Measurements from ENCODE around the gene MRPL30.
"Not testable (repeated sequence)": the region's sequence is repeated elsewhere in the genome, so short reads cannot be mapped to it uniquely, and the experiment has no call there.

Gene MRPL30

GRCh38 chr2:99180755-99181623, at the start of gene MRPL30, which contains the start of gene MITD1:
MRPL30 (plus strand) TSS chr2:99181184; CDS start chr2:99186204, 5,020 bp downstream.
MITD1 (minus strand) TSS chr2:99181058; CDS start chr2:99180981, 77 bp downstream.
- peak; percentile 59 to 96 (median 92) for DNase-seq

DNA sequence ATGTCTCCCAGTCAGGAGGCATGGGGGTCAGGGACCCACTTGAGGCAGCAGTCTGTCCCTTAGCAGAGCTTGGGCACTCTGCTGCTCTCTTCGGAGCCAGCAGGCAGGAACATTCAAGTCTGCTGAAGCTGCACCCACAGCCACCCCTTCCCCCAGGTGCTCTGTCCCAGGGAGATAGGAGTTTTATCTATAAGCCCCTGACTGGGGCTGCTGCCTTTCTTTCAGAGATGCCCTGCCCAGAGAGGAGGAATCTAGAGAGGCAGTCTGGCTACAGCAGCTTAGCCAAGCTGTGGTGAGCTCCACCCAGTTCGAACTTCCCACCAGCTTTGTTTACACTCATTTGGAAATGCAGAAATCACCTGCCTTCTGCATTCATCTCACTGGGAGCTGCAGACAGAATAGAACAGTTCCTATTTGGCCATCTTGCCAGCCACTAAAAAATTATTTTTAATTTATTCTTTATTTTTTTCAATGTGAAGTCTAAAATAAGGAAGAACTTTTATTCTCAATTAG, 45.9 kb upstream of the MRPL30 start:
- DNase-seq, result not testable (repeated sequence)

DNA sequence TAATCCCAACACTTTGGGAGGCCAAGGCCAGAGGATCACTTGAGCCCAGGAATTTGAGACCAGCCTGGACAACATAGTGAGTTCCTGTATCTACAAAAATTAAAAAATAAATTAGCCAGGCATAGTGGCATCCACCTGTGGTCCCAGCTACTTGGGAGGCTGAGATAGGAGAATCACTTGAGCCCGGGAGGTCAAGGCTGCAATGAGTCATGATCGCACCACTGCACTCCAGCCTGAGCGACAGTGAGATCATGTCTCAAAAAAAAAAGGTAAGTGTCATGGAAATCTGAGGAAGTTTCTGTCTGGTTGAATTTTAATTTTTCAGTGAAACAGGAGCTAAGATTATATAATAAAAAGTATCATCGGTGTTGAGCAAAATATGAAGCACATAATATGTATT, 42.0 kb upstream of the MRPL30 start:
- DNase-seq, result no peak

- DNase-seq, result peak in 1 of 58 donors; percentile 25
Observed at GRCh38 chr2:99140056-99140859, 40.7 kb upstream of the MRPL30 start.

- peak in 4 of 58 donors; percentile 64 to 78 (median 78) for DNase-seq
Observed at GRCh38 chr2:99140860-99141109, 40.2 kb upstream of the MRPL30 start.

DNA sequence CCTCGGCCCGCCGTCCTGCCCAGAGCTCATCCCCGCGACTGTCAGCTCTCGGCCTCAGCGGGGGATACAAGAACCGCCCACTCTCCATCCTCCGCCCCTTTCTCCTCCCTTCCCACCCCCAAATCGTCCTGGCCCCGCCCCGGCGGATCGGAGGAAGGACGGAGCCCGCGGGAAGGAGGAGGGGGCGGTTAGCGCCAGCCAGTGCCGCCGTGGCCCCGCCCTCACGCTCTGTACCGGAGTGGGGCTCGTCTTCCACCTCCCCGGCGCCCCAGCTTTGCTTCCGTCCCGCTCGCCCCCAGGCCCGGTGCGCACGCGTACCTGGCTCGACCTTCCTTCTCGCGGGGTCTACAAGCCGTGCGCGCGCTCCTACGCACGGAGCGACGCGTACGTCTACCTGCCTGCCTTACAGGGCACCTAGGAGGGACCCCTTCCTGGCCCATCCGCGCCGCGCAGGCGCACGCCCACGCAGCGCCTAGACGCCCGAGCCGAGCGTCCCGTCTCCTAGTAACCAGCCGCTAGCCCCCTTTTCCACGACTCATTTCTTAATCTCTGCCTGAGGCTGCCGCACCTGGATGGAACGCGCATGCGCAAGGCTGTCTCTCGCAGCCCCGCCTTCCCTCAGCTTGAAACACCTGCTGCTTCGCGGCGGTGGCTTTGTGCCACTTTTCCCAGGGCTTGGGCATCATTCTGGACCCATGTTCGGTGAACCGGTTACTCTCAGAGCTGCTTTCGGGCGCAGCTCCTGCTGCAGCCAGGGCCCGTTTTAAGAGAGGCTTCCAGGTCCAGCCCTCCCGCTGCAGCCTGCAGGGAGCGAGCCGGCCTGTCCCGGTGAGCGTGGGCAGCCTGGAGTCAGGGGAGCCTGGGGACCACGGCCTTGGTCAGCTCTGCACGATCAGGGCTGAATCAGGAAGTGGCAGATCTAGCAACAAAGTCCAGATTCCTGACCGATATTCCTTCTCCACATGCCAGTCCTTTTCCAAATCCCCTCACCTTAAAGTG, 39.6 kb upstream of the MRPL30 start, which contains the start of gene C2orf15:
Gene C2orf15, plus strand, starts transcription at position 598 of the 999 bp plus-strand sequence. CDS start 8,852 bp downstream, outside the sequence.
- peak; percentile 76 to 96 (median 91) for DNase-seq

DNA sequence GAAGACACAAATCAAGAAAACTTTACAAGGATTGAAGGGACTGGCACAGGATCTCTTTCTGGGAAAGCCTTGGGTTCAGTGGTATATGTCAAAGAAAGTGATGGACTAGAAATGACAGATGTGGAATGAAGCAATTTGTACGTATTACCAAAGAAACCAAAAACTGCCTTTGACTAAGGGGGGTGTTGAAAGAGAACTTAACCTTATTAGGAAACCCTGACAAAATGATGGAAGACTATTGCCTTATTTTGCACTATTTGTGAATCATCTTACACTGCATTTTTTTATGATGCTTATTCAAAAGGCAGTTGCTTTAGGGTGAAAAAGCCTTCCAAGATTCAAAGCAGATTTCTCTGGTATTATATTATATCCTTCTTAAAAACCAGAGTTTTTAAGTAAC, 30.3 kb upstream of the MRPL30 start:
- no peak for DNase-seq

DNA sequence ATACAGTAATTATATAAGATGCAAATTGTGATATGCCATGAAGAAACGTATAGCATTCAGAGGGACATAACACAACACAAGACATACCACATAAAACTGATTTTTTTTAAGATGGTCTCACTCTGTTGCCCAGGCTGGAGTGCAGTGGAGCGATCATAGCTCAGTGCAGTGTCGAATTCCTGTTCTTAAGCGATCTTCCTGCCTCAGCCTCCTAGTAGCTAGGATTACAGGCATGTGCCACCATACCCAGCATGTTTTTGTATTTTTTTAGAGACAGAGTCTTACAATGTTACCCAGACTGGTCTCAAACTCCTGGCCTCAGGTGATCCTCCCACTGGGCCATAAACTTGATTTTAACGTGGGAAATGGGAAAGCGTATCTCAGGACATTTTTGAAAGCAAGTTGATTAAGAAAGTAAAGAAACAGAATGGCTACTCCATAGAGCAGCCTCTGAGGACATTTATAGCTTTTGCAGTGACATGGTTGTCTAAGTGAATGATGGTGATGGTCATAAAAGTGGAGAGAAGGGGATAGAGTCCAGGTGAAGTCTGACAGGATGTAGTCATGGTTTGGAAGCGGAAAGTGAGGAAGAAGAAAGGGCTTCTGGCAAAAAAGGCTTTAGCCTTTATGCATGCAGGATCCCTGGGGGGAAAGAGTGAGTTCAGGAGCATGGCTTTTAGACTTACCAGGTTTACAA, 28.6 kb upstream of the MRPL30 start:
- no peak for DNase-seq

GRCh38 chr2:99153921-99154604, 26.9 kb upstream of the MRPL30 start:
- peak in 3 of 58 donors; percentile 0 to 4 (median 2) for DNase-seq

DNA sequence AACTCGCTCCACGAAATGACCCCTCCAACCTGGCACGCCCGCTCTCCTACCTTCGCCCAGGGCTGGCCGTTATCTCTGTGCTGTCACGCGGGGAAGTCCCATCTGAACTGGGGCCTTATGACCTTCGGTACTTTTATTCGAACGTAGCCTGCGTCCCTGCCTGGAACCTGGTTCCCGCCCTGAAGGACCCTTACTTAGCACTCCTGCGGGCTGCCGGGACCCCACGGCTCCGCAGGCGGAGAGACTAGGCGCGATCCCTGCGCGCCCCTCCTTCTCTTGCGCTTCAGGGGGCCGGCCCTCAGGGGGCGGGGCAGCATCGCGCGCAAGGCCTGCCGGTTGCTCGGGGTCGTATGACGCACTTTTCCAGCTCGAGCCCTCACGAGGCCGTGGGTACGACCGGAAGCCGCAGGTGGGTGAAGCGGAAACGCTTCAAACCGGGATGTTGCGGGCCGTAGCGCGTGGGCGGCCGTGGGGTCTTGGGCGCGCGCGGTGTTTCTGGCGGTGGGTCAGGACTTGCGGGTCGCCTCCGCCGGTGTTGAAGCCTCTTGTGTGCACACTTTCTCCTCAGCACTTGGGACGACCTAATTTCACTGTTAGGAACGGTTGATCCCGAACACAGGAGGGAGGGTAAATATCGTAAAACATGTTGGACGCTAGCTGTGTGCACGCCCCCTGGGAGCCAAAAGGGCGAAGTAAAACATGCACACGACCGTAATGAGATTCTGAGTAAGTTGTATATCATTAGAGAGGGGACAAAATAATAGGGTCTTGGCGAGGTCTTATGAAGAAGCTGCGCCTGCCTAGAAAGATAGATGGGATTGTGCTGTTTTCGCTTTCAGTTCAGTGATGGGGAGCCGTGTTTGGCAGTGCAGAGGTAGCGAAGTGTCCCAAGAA, 26.1 kb upstream of the MRPL30 start, which contains the start of the genes LIPT1 and TSGA10:
Gene LIPT1, plus strand, starts transcription at position 325 of the 894 bp plus-strand sequence. CDS start 6,991 bp downstream, outside the sequence.
Gene TSGA10, minus strand, starts transcription at position 300 of the 894 bp plus-strand sequence. CDS start 45,503 bp downstream, outside the sequence.
- peak; percentile 41 to 93 (median 85) for DNase-seq

DNA sequence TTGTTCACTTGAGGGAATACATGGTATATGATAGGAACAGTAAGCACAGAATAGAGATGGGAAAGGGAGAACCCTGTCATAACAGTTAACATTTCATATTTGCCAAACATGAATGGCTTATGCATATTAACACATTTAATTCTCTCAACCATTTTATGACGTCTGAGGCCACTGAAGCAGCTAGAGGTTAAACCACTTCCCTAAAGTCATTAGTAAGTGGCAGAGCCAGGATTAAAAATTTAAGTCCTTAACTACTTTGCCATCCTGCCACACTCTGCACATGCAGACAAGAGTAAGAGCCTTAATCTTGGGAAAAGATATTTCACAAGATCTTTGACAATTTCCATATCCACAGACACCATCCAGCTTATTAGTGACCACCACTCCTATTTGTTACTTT, 24.1 kb upstream of the MRPL30 start:
- no peak for DNase-seq

DNA sequence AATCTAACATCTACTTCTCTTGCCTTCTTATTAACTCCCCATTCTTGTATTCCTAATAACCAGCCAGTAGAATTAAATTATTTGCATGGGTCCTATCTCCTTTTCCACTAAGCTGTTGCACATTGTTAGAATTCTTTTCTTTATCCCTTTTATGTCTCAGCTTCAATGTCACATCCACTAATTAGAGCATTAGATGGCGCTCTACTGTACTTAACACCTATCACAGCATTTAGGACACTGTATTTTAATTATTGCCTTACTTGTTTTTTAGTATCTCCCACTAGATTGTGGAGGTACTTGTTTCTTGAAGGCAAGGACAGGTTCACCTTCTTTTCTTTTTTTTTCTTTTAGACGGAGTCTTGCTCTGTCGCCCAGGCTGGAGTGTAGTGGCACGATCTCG, 22.4 kb upstream of the MRPL30 start:
- DNase-seq, result no peak

DNA sequence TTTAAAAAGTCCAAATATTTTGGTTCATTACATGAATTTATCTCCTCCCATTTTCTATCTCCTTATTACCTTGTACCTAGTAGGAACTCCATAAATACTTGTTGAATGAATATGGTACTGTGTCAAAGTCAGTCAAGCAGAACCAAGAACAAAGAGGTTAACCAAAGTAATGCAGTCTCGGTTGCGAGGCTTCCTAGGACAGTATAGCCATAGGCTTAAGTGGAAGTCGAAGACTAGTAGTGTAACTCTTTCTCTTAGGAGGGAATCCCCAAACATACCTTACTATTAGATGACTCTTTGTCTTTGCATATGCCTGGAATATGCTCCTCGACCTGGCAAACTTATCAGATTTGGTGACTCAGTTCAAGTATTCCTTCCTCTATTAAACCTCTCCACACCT, 21.4 kb upstream of the MRPL30 start:
- no peak for DNase-seq

- DNase-seq, result no peak
Observed at GRCh38 chr2:99166218-99166617, 14.8 kb upstream of the MRPL30 start.

DNA sequence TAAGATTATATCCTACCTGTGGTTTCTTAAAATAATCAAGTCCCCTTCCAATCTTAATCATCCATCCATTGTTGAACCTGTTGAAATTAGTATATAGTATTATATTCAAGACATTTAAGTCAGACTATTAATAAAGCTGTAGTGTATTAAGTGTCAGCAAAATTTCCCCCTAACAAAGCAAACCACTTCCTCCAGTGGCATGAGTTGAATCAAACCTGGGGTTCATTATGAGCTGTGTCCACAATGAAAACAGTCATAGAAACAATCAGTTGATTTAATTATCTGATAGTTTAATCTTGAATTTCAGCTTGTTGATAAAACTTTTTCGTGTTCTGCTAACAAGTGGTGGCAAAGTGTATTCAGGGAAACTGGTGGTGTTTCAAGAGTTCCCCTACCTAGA, 11.4 kb upstream of the MRPL30 start:
- no peak for DNase-seq

DNA sequence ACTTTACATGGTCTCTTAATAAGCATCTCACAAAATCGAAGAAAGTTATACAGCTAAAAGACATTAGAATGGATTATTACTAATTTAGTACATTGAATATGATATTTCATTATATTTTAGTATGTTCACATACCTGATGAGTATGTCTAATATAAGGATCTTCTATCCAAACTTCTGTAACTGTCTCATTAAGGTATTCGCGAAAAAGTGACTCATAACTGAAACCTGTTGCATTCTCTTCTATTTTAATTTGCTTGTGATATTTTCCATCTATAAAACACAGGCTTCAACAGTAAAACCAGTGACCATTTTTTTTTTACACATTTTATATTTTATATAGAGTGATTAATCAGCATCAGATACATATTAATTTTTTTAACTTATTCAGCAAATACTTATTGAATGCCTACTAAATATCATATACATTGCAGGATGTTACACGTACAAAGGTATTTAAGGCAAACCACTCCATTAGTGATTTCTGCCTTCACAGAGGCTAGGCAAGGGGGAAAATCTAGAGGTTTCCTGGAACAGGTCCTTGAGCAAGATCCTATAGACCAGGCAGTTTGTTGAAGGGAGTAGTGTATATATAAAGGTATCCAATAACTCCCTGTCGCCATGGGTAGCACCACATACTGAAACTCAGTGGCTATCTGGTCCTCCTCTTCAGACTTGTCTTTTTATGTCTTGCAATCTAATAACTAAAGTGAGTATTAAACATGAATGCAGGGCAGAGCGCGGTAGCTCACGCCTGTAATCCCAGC, 9.4 kb upstream of the MRPL30 start:
- DNase-seq, result no peak

GRCh38 chr2:99181624-99182000, 628 bp downstream of the MRPL30 start:
- no peak for DNase-seq
